LNCaP clone FGC (cell line): Measurements from ENCODE around the gene CNOT4.
"Not testable (repeated sequence)": the region's sequence is repeated elsewhere in the genome, so short reads cannot be mapped to it uniquely, and the experiment has no call there.

Source experiments
- DNase-seq: peaks from one replicate; pipeline ENCODE4 v3.0.0-alpha.2; 2011; ENCODE audit warnings: low read depth
- H3K4me3 ChIP-seq: 2 replicates; pipeline ENCODE4 v1.5.1; 2011; ENCODE audit warnings: mild to moderate bottlenecking, low read depth, low read length, control low read depth
- TF ChIP-seq, protein P1 (sequence below): IDR thresholded peaks from 2 replicates; pipeline ENCODE4 v1.5.1; 2012; ENCODE audit warnings: mild to moderate bottlenecking; ENCODE audit not compliant: control insufficient read depth, insufficient read depth; ENCODE audit errors: extremely low read depth

Gene CNOT4

DNA sequence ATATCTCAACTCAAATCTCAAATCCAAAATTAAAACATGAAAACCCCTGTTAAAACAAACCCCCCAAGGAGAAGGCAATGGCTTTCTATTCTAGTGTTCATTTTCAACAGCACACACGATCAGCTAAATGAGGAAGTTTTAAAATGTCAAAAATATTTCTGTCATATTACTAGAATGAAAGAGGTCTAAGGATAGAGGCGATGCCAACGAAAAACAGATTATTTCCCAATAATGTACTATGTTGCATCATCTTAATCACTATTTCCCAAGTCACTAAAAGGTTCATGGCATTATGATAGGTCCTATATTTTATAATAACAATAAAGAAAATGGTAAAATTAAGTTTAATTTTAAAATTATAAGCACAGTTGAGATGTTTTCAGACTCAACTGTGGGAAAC lies 10.1 kb downstream of the CNOT4 start:
- no peak for DNase-seq
- H3K4me3 ChIP-seq: no peak overlapping the region
- TF ChIP-seq, protein P1, sequence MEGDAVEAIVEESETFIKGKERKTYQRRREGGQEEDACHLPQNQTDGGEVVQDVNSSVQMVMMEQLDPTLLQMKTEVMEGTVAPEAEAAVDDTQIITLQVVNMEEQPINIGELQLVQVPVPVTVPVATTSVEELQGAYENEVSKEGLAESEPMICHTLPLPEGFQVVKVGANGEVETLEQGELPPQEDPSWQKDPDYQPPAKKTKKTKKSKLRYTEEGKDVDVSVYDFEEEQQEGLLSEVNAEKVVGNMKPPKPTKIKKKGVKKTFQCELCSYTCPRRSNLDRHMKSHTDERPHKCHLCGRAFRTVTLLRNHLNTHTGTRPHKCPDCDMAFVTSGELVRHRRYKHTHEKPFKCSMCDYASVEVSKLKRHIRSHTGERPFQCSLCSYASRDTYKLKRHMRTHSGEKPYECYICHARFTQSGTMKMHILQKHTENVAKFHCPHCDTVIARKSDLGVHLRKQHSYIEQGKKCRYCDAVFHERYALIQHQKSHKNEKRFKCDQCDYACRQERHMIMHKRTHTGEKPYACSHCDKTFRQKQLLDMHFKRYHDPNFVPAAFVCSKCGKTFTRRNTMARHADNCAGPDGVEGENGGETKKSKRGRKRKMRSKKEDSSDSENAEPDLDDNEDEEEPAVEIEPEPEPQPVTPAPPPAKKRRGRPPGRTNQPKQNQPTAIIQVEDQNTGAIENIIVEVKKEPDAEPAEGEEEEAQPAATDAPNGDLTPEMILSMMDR: no peak

DNA sequence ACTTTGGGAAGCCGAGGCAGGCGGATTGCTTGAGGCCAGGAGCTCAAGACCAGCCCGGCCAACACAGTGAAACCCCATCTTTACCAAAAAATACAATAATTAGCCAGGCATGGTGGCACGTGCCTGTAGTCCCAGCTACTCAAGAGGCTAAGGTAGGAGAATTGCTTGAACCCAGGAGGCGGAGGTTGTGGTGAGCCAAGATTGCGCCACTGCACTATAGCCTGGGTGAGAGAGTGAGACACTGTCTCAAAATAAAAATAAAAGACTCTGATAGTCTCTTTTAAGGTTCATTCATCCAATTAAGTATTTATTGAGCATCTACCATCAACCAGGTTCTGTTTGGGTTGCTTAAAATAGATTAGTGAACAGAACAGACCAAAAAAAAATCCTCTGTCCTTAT lies 12.7 kb downstream of the CNOT4 start:
- not testable (repeated sequence) for DNase-seq

DNA sequence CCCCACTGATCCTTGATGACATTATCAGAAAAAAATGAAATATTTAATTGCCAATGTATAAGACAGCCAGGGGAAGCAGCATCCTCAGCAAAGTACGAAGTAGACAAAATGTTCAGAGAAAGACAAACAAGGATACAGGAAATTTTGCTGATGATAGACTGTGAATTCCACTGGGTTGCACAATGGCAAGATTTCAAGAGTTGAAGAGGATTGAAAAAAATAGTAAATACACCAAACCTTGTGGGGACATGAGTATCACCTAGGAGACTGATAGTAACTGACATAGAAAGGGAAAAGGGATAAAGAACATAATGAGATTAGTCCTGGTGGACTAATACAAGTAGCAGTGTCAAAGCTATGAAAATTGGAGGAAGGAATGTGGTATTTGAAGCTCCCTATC lies 16.5 kb downstream of the CNOT4 start:
- no peak for DNase-seq
- no peak overlapping the region for H3K4me3 ChIP-seq
- TF ChIP-seq, protein P1: no peak

More for the DNA sequence above, 12.7 kb downstream of the CNOT4 start:
- H3K4me3 ChIP-seq: not testable (repeated sequence)

DNA sequence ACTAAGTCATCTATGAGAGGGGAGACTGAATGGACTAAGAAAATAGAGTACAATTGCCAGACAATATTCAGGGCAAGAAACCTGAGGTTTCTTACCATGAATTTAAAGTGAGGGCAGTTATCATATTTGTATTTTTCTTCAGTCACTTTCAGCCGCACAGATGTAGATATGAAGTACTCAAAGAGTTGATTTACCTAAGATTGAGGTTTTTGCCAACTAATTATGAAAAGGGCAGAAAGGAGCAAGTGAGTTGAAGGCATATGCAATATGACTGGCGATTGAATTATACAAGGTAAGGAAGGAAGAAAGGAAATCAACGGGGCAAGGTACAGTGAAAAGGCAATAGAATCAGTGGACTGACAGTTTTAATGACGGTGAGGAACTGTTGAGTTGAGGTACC lies 17.8 kb downstream of the CNOT4 start:
- DNase-seq: no peak
- TF ChIP-seq, protein P1: no peak
- no peak overlapping the region for H3K4me3 ChIP-seq

DNA sequence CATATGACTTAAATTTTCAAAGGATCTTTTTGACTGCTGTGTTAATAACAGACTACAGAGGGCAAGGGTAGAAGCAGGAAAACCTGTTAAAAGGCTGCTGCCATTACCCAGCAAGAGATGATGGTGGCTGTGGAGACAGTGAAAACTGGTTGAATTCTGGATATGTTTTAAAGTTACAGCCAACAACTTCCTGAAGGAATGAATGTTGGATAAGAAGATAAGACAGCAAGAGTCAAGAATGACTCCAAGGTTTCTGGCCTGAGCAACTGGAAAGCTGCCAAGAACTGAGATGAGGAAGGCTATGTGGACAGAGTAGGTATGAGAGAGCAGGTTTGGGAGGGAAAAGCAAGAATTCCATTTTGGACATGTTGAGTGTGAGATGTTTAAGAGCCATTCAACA lies 19.1 kb downstream of the CNOT4 start:
- peak; percentile 35 for DNase-seq
- H3K4me3 ChIP-seq: no peak overlapping the region
- TF ChIP-seq, protein P1: no peak

DNA sequence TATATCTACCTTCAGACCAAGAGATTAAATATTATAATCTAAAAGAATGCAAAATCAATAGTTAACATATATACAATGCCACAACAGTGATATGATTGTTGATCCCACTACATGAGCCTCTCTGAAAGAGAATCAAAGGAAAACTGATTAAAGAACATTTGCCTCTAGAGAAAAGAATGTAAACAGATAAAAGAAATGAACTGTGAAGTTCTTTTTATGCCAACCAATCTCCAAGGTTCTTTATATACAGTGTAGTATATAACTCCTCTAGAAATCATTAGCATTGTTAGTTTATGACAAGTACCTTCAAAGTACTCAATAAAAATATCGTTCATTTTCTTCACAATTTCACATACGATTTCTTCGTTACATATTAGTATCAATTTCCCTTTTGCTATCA lies 20.1 kb downstream of the CNOT4 start:
- DNase-seq: no peak
- TF ChIP-seq, protein P1: no peak

DNA sequence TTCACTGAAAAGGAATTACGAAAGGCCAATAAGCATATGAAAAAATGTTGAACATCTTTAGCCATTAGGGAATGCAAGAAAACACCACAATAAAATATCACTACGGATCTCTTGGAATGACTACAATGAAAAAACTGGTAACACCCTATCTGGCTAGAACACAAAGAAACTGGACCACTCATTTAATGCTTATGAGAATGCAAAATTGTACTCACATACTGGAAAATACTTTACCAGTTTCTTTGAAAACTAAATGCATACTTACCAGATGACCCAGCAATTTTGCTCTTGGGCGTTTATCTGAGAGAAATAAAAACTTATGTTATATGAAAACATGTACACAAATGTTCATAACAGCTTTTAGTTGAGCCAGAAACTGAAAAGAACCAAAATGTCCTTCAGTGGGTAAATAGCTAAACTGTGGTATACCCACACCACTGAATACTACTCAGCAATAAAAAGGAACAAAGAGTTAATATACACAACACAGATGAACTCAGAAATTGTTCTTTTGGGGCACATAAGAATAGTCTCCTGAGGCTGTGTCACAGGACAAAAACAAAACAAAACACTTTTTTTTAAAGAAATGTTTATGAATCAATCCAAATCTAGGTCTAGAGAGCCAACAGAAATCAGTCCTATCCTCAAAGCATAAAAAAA lies 23.5 kb downstream of the CNOT4 start:
- TF ChIP-seq, protein P1: no peak
- DNase-seq: no peak
- no peak overlapping the region for H3K4me3 ChIP-seq

More for the DNA sequence above, 20.1 kb downstream of the CNOT4 start:
- no peak overlapping the region for H3K4me3 ChIP-seq

DNA sequence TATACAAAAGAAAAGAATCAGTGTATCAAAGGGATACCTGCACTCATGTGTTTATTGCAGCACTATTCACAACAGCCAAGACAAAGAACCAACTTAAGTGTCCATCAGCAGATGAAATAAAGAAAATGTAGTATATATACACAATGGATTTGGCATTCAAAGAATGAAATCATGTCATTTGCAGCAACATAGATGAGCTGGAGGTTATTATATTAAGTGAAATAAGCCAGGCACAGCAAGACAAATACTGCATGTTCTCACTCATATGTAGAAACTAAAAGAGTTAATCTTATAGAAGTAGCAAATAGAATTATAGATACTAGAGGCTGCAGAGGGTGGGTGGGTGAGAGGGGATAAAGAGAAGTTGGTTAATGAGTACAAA lies 28.3 kb downstream of the CNOT4 start:
- TF ChIP-seq, protein P1: no peak
- H3K4me3 ChIP-seq: no peak overlapping the region
- no peak for DNase-seq
